Natural killer cell treated with Interleukin-12 subunit alpha and Interleukin-12 subunit beta and Interleukin-15 and Interleukin-18, amount 100 ng/mL, for 72 hours (primary cell): Measurements from ENCODE around the gene NFYC. TPM values are rescaled to one million over a fixed set of nuclear protein-coding genes. Genes with fewer than 3 reads are reported as not detected.
A peak's percentile ranks its signal among the peaks of the same experiment; 100 is the strongest.

Experiments used
- ATAC-seq, 2 donors: fragments of 150-1000 bp; cut with Tn5 transposase in 1 of 2; sonication (Bioruptor Pico), chemical (Tn5 transposase) in 1 of 2; 2 replicates each; pipeline ENCODE4 v1.10.0; 2021
- DNase-seq: peaks from one replicate; pipeline ENCODE4 v3.0.0; 2022; ENCODE audit warnings: low spot score
- H3K27ac Mint-ChIP-seq, 2 donors: 1 replicate in 1 of 2; 2 replicates in 1 of 2; pipeline ENCODE4 v1.8.0; 2022; ENCODE audit warnings: mixed read lengths in 2 of 2, mild to moderate bottlenecking in 1 of 2, moderate library complexity in 1 of 2
- H3K27me3 Mint-ChIP-seq, 2 donors: 1 replicate in 1 of 2; 2 replicates in 1 of 2; pipeline ENCODE4 v1.8.0; 2022; ENCODE audit warnings: mixed read lengths in 2 of 2
- H3K36me3 Mint-ChIP-seq: one replicate; pipeline ENCODE4 v1.8.0; 2022; ENCODE audit warnings: mixed read lengths
- H3K4me1 Mint-ChIP-seq, 2 donors: 1 replicate in 1 of 2; 2 replicates in 1 of 2; pipeline ENCODE4 v1.8.0; 2022; ENCODE audit warnings: low read depth in 2 of 2, mixed read lengths in 2 of 2, mild to moderate bottlenecking in 1 of 2
- H3K4me3 Mint-ChIP-seq: one replicate; pipeline ENCODE4 v1.8.0; 2022; ENCODE audit warnings: mixed read lengths
- H3K9me3 Mint-ChIP-seq: 2 replicates; pipeline ENCODE4 v1.8.0; 2022; ENCODE audit warnings: mixed read lengths
- total RNA-seq, 2 donors: library from RNA; stranded (reverse); gene quantifications; one replicate each; pipeline ENCODE4 v1.2.3, GENCODE V29; 2022

Gene NFYC
- total RNA-seq, 2 donors from 2014 or later, result 56.7 to 80.3 TPM

- Mint-ChIP-seq H3K9me3 (no peaks in the 10 kb centered on the region), H3K27me3 (peaks cover 0 to 3% of the 10 kb centered on the region in 2 donors), H3K4me3 (no peak overlapping the region), H3K4me1 (peaks cover 0 to 7% of the 10 kb centered on the region in 2 donors), H3K36me3 (no peaks in the 10 kb centered on the region), H3K27ac (no peak overlapping the region)
- ATAC-seq (no peak), DNase-seq (no peak)
Observed at GRCh38 chr1:40794974-40795715, 103.6 kb downstream of the NFYC start.

- ATAC-seq (no peak), DNase-seq (no peak)
- Mint-ChIP-seq H3K4me1 (peaks cover 4 to 13% of the 10 kb centered on the region in 2 donors), H3K36me3 (no peaks in the 10 kb centered on the region), H3K9me3 (no peaks in the 10 kb centered on the region), H3K27ac (no peak overlapping the region), H3K4me3 (no peak overlapping the region), H3K27me3 (no peaks in the 10 kb centered on the region)
Observed at GRCh38 chr1:40795811-40796586, 104.5 kb downstream of the NFYC start.

GRCh38 chr1:40796939-40797667 is 105.6 kb downstream of the NFYC start:
- Mint-ChIP-seq H3K9me3 (no peaks in the 10 kb centered on the region), H3K36me3 (no peaks in the 10 kb centered on the region), H3K27me3 (no peaks in the 10 kb centered on the region), H3K27ac (no peak overlapping the region), H3K4me1 (peaks cover 14 to 24% of the 10 kb centered on the region in 2 donors), H3K4me3 (no peak overlapping the region)
- ATAC-seq, result no peak
- DNase-seq, result no peak

- Mint-ChIP-seq H3K4me3 (no peak overlapping the region), H3K27me3 (no peaks in the 10 kb centered on the region), H3K4me1 (peaks cover 15 to 24% of the 10 kb centered on the region in 2 donors), H3K36me3 (no peaks in the 10 kb centered on the region), H3K27ac (no peak overlapping the region), H3K9me3 (no peaks in the 10 kb centered on the region)
- no peak for ATAC-seq
- no peak for DNase-seq
Observed at GRCh38 chr1:40797668-40798010, 106.1 kb downstream of the NFYC start.

GRCh38 chr1:40798366-40799281 is 107.1 kb downstream of the NFYC start:
- ATAC-seq, result no peak
- H3K27me3 Mint-ChIP-seq, result no peaks in the 10 kb centered on the region
- no peaks in the 10 kb centered on the region for H3K36me3 Mint-ChIP-seq
- no peak overlapping the region for H3K4me3 Mint-ChIP-seq
- no peaks in the 10 kb centered on the region for H3K9me3 Mint-ChIP-seq
- peaks cover 17 to 24% of the 10 kb centered on the region in 2 donors for H3K4me1 Mint-ChIP-seq
- no peak for DNase-seq
- no peak overlapping the region for H3K27ac Mint-ChIP-seq

- no peak for DNase-seq
- Mint-ChIP-seq H3K4me3 (no peak overlapping the region), H3K27ac (no peak overlapping the region), H3K4me1 (peaks cover 17 to 24% of the 10 kb centered on the region in 2 donors), H3K27me3 (no peaks in the 10 kb centered on the region), H3K9me3 (no peaks in the 10 kb centered on the region), H3K36me3 (no peaks in the 10 kb centered on the region)
- ATAC-seq, result no peak
Observed at GRCh38 chr1:40799351-40799867, 107.9 kb downstream of the NFYC start.

- H3K4me3 Mint-ChIP-seq, result peak overlapping the region; percentile 64
- H3K9me3 Mint-ChIP-seq, result no peaks in the 10 kb centered on the region
- ATAC-seq, result no peak
- H3K27ac Mint-ChIP-seq, result no peak overlapping the region
- H3K27me3 Mint-ChIP-seq, result no peaks in the 10 kb centered on the region
- DNase-seq, result no peak
- H3K36me3 Mint-ChIP-seq, result no peaks in the 10 kb centered on the region
- H3K4me1 Mint-ChIP-seq, result peaks cover 17 to 24% of the 10 kb centered on the region in 2 donors
Observed at GRCh38 chr1:40801742-40802077, 110.2 kb downstream of the NFYC start.

- Mint-ChIP-seq H3K4me1 (peaks cover 17 to 20% of the 10 kb centered on the region in 2 donors), H3K9me3 (no peaks in the 10 kb centered on the region), H3K36me3 (no peaks in the 10 kb centered on the region), H3K4me3 (peak overlapping the region; percentile 64), H3K27me3 (no peaks in the 10 kb centered on the region), H3K27ac (no peak overlapping the region)
- DNase-seq (peak; percentile 89), ATAC-seq (peak; percentile 94 to 96)
Observed at GRCh38 chr1:40802078-40802741, 110.7 kb downstream of the NFYC start.

GRCh38 chr1:40802742-40803113 is 111.2 kb downstream of the NFYC start:
- Mint-ChIP-seq H3K27ac (no peak overlapping the region), H3K27me3 (no peaks in the 10 kb centered on the region), H3K4me1 (peaks cover 17% of the 10 kb centered on the region in 2 donors), H3K4me3 (no peak overlapping the region), H3K36me3 (no peaks in the 10 kb centered on the region), H3K9me3 (no peaks in the 10 kb centered on the region)
- DNase-seq (no peak), ATAC-seq (no peak)

- no peak overlapping the region for H3K4me3 Mint-ChIP-seq
- peaks cover 17% of the 10 kb centered on the region in 2 donors for H3K4me1 Mint-ChIP-seq
- H3K27ac Mint-ChIP-seq, result no peak overlapping the region
- no peaks in the 10 kb centered on the region for H3K36me3 Mint-ChIP-seq
- DNase-seq, result no peak
- H3K9me3 Mint-ChIP-seq, result no peaks in the 10 kb centered on the region
- ATAC-seq, result no peak
- no peaks in the 10 kb centered on the region for H3K27me3 Mint-ChIP-seq
Observed at GRCh38 chr1:40803447-40803846, 111.9 kb downstream of the NFYC start.

- no peak overlapping the region for H3K27ac Mint-ChIP-seq
- no peaks in the 10 kb centered on the region for H3K36me3 Mint-ChIP-seq
- peaks cover 17 to 19% of the 10 kb centered on the region in 2 donors for H3K4me1 Mint-ChIP-seq
- H3K9me3 Mint-ChIP-seq, result no peaks in the 10 kb centered on the region
- DNase-seq, result no peak
- ATAC-seq, result no peak
- no peak overlapping the region for H3K4me3 Mint-ChIP-seq
- no peaks in the 10 kb centered on the region for H3K27me3 Mint-ChIP-seq
Observed at GRCh38 chr1:40803902-40804301, 112.4 kb downstream of the NFYC start.

- Mint-ChIP-seq H3K4me3 (no peak overlapping the region), H3K36me3 (no peaks in the 10 kb centered on the region), H3K4me1 (peaks cover 16 to 19% of the 10 kb centered on the region in 2 donors), H3K9me3 (no peaks in the 10 kb centered on the region), H3K27ac (no peak overlapping the region), H3K27me3 (peaks cover 0 to 10% of the 10 kb centered on the region in 2 donors)
- ATAC-seq (no peak), DNase-seq (no peak)
Observed at GRCh38 chr1:40806240-40806639, 114.7 kb downstream of the NFYC start.
